ENCODE data around the gene MIAT. TPM values are rescaled to one million over a fixed set of nuclear protein-coding genes. Genes with fewer than 3 reads are reported as not detected.

Gene MIAT
- total and polyA plus RNA-seq, 9 of the 15 experiments (the other 6 are each of a cell fraction or from before 2014, with no cell fraction given), result 0.03 to 0.93 (median 0.34) TPM

- TF ChIP-seq PRDM10 (IDR thresholded peaks at IDR 0.05; ENCODE audit: partially characterized antibody), result peak; percentile 59
- TF ChIP-seq JUNB (CRISPR knock-in tag; conservative IDR thresholded peaks at IDR 0.05), result no peak
- TF ChIP-seq DEAF1 (CRISPR knock-in tag; IDR thresholded peaks at IDR 0.05), result no peak
- TF ChIP-seq RNF2 (IDR thresholded peaks at IDR 0.05), result no peak
- TF ChIP-seq CTCF (IDR thresholded peaks at IDR 0.05 in 2 of 3, conservative IDR thresholded peaks at IDR 0.05 in 1 of 3; ENCODE audit: insufficient read depth in 2 of 3, low read depth in 1 of 3, low read length in 3 of 3), result peak; percentile 47 to 62 (median 48); a peak in 5 of 6 replicates
- no peak for TF ChIP-seq E2F6 (IDR thresholded peaks at IDR 0.05; ENCODE audit: borderline replicate concordance in 1 of 2, extremely low read depth in 1 of 2, insufficient read depth in 1 of 2, insufficient read length in 1 of 2, low read depth in 1 of 2, low read length in 1 of 2, poor library complexity in 1 of 2, severe bottlenecking in 1 of 2)
- peak; percentile 27 for TF ChIP-seq NUFIP1 (IDR thresholded peaks at IDR 0.05; ENCODE audit: partially characterized antibody)
These were observed 14.6 kb upstream of the MIAT start (continued) for GRCh38 chr22:26642465-26643417.
